Fibroblast of pulmonary artery (primary cell): Measurements from ENCODE around the gene C9.
A peak's percentile ranks its signal among the peaks of the same experiment; 100 is the strongest.

Source experiments
- DNase-seq: peaks from one replicate; pipeline ENCODE4 v3.0.0-alpha.2; 2010; ENCODE audit warnings: low read depth
- H3K4me3 ChIP-seq: replicated peaks from 2 replicates; pipeline ENCODE4 v1.5.1; 2011; ENCODE audit warnings: low read depth, mild to moderate bottlenecking, control low read depth, low read length, moderate library complexity
- CTCF ChIP-seq: IDR thresholded peaks from 2 replicates; pipeline ENCODE4 v1.5.1; 2011; ENCODE audit warnings: mild to moderate bottlenecking, control low read depth, low read length, inconsistent platforms; ENCODE audit errors: missing control alignments

The C9 gene

DNA sequence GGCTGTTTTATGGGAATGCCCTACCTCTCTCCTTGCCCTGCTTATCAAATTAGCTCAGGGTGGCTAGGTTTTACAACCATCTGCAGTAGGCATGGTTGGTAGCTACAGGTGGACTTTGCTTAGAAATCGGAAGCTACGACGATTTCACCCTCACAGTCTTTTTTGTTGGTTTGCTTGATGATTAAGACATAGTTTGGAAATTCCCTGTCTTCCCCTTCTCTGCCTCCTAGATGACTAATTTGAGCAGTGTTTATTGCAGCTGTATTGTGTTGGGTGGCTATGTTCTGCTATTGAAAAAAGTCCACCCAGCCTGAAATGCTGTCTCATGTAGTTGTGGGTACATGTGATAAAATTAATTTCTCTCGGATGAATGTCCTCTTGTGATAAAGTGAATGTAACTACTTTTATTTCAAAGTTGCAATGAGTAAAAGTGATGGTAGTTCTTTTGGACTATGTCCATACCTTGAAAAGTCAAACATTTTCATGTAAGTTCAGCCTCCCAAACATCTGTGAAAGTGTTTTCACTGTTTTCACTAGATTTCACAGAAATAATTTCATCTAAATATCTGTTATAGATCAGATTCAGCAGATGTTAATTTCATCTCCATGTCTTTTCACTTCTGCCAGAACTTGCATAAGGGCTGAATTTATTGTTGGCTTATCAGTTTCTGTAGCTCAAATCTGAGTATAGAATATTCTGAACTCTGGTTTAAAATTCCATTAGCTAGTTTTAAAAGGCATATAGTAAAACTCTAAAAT lies 107.6 kb downstream of the C9 start:
- no peak for TF ChIP-seq CTCF
- H3K4me3 ChIP-seq, result no peak overlapping the region
- peak; percentile 87 for DNase-seq

DNA sequence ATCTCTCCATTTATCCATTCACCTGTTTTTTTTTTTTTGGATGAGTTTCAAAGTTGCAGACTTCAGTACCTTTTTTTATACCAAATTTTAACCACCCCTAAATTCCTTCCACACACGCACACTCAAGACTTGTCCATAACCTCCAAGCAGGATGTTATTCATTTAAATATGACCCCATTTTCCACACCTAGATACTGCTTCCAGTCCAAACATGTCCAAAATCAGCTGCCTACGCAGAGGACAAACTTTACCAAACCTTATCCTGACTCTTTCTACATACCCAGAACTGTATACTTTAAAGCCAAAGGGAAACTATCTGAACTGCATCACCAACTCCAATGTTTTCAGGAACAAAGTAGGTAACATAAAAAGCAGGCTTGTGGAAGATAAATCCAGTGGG lies 108.9 kb downstream of the C9 start:
- TF ChIP-seq CTCF, result no peak
- no peak overlapping the region for H3K4me3 ChIP-seq
- DNase-seq, result no peak

GRCh38 chr5:39254671-39255070 lies 109.6 kb downstream of the C9 start:
- no peak for DNase-seq
- H3K4me3 ChIP-seq, result no peak overlapping the region
- TF ChIP-seq CTCF, result no peak

GRCh38 chr5:39253196-39253595 lies 111.1 kb downstream of the C9 start:
- H3K4me3 ChIP-seq, result no peak overlapping the region
- TF ChIP-seq CTCF, result no peak
- DNase-seq, result peak; percentile 36

- DNase-seq, result no peak
- TF ChIP-seq CTCF, result no peak
- H3K4me3 ChIP-seq, result no peak overlapping the region
Measured at GRCh38 chr5:39249564-39250274, 114.6 kb downstream of the C9 start.

DNA sequence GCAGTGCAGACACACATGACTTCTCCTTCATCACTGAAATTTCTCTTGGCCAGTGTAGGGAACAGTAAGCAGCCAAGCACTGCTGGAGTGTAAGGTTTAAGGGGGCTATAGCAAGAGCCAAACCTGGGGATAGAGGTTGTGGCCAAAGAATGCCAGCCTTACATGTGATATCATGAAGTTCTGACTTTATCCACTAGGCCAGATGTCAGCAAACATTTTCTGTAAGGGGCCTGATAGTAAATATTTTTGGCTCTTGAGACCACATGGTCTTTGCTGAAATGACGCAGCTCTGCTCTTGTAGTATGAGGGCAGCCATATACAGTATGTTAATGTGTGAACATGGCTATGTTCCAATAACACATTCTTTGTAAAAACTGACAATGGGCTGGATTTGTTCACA lies 115.2 kb downstream of the C9 start:
- no peak for DNase-seq
- H3K4me3 ChIP-seq, result no peak overlapping the region
- TF ChIP-seq CTCF, result no peak
